SU-DHL-6 (cell line): Measurements from ENCODE around the gene ANKRD50.

Experiments
- EZH2phosphoT487 ChIP-seq: fragments of 200-600 bp; sonication (generic), shearing (Covaris generic); conservative IDR thresholded peaks from 2 replicates; pipeline ENCODE4 v1.6.1; 2018; ENCODE audit warnings: mild to moderate bottlenecking, antibody characterized with exemption, low read length, moderate library complexity, mixed read lengths
- TF ChIP-seq, protein P1 (sequence below): fragments of 200-600 bp; sonication (generic); IDR thresholded peaks from one replicate; pipeline ENCODE4 v1.5.1; 2017; ENCODE audit warnings: antibody characterized with exemption, mild to moderate bottlenecking, low read length, moderate library complexity; ENCODE audit not compliant: insufficient read depth, poor library complexity, severe bottlenecking

DNA sequence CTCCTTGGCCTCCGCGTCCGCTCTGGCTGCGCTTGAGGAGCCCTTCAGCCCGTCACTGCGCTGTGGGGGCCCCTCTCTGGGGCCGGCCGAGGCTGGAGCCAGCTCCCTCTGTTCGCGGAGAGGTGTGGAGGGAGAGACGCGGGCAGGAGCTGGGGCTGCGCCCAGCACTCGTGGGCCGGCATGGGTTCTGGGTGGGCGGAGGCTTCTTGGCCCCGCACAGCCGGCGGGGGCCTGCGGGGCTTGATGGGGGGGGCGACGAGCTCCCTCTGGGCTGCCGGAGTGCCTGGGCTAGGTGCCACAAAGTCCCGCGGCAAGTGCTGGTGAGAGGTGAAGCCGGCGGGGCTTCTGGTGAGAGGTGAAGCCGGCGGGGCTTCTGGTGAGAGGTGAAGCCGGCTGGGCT lies 61.9 kb downstream of the ANKRD50 start:
- TF ChIP-seq, protein P1, sequence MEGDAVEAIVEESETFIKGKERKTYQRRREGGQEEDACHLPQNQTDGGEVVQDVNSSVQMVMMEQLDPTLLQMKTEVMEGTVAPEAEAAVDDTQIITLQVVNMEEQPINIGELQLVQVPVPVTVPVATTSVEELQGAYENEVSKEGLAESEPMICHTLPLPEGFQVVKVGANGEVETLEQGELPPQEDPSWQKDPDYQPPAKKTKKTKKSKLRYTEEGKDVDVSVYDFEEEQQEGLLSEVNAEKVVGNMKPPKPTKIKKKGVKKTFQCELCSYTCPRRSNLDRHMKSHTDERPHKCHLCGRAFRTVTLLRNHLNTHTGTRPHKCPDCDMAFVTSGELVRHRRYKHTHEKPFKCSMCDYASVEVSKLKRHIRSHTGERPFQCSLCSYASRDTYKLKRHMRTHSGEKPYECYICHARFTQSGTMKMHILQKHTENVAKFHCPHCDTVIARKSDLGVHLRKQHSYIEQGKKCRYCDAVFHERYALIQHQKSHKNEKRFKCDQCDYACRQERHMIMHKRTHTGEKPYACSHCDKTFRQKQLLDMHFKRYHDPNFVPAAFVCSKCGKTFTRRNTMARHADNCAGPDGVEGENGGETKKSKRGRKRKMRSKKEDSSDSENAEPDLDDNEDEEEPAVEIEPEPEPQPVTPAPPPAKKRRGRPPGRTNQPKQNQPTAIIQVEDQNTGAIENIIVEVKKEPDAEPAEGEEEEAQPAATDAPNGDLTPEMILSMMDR = no peak
- TF ChIP-seq EZH2phosphoT487 = no peak
